ENCODE measurements around the gene CKAP5. TPM values are rescaled to one million over a fixed set of nuclear protein-coding genes. Genes with fewer than 3 reads are reported as not detected.

Gene CKAP5
- polyA plus RNA-seq, 1 of the 3 experiments (the other 2 are of a cell fraction): 51.7 TPM

DNA sequence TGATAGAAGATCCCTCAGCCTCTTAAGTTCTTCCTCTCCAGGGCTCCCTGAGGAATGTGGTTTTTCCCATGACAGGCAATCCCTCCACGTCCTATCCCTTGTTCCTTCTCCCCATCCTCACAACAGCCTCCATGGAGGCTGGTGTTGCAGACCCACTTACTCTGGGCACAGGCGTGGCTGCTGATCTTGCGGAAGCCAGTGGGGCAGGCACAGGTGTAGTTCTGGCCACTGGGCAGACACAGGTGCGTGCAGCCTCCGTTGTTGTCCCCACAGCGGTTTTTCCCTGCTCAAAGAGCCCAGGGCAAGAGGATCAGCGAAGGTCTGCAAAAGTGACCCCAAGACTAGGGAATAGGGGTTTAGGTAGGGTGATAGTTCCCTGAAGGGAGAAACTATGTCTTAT, 43.2 kb upstream of the CKAP5 start:
- Histone ChIP-seq H3K4me1 (ENCODE audit: control insufficient read depth in 1 of 2, insufficient read depth in 2 of 2, low read depth in 1 of 2, low read length in 1 of 2) (no peaks in the 10 kb centered on the region), H3K9ac (no peak overlapping the region), H4K20me1 (ENCODE audit: insufficient read depth) (no peaks in the 10 kb centered on the region), H3K27ac (ENCODE audit: low read depth in 2 of 2, low read length in 1 of 2) (no peak overlapping the region), H3F3A (replicated peaks; ENCODE audit: insufficient read depth) (peaks cover 3% of the 10 kb centered on the region), H3K4me2 (no peak overlapping the region), H3K36me3 (replicated peaks in 1 of 2; ENCODE audit: control insufficient read depth in 1 of 2, insufficient read depth in 2 of 2, low read length in 1 of 2) (no peaks in the 10 kb centered on the region), H2AFZ (ENCODE audit: low read depth) (no peak overlapping the region), H3K9me2 (no peaks in the 10 kb centered on the region), H3K27me3 (ENCODE audit: insufficient read depth) (no peaks in the 10 kb centered on the region), H3K9me3 (no peaks in the 10 kb centered on the region), H3K4me3 (ENCODE audit: low read depth in 2 of 2, low read length in 1 of 2) (no peak overlapping the region; a peak in 1 of 4 replicates), H3K79me2 (ENCODE audit: insufficient read depth) (no peaks in the 10 kb centered on the region)
- TF ChIP-seq NFIC (IDR thresholded peaks at IDR 0.05; ENCODE audit: borderline replicate concordance): no peak
- no peak for TF ChIP-seq YY1 (IDR thresholded peaks at IDR 0.05; ENCODE audit: low read depth)
- TF ChIP-seq, protein P1, sequence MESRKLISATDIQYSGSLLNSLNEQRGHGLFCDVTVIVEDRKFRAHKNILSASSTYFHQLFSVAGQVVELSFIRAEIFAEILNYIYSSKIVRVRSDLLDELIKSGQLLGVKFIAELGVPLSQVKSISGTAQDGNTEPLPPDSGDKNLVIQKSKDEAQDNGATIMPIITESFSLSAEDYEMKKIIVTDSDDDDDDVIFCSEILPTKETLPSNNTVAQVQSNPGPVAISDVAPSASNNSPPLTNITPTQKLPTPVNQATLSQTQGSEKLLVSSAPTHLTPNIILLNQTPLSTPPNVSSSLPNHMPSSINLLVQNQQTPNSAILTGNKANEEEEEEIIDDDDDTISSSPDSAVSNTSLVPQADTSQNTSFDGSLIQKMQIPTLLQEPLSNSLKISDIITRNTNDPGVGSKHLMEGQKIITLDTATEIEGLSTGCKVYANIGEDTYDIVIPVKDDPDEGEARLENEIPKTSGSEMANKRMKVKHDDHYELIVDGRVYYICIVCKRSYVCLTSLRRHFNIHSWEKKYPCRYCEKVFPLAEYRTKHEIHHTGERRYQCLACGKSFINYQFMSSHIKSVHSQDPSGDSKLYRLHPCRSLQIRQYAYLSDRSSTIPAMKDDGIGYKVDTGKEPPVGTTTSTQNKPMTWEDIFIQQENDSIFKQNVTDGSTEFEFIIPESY (IDR thresholded peaks at IDR 0.05; ENCODE audit: borderline replicate concordance, low read depth): no peak
- no peak for TF ChIP-seq FOSL2 (IDR thresholded peaks at IDR 0.05; ENCODE audit: borderline replicate concordance, low read depth)
- CTCF ChIA-PET: interaction anchor here (0.6 to 11.6 kb wide), 5 partner anchors 13 to 272 kb away, joined by 3 to 101 read pairs (median 3); no protein-coding TSS in a partner anchor
- no peak for DNase-seq
- POLR2A ChIA-PET: no interaction called here
- WGBS (ENCODE audit: low lambda C conversion rate): 66% methylated on average over 7 of the region's 7 CpGs

DNA sequence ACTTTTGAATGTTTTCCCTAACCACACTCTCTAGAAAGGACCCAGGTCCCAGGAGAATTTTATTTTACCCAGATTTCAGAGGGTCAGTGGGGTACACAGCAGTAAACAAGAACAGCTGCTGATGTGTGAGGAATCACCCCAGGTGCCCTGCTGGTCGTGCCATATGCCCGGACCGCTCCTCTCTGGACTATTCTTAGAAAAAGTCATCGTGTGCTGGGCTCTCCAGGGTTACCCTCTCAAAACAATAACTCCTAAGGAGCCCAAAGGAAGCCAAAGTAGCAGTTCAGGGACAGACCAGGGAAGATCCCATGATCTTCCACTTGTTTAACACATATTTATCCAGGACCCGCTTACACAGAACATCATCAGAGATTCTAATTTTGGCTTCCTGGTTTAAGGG, 42.6 kb upstream of the CKAP5 start:
- Histone ChIP-seq H3K9me2 (no peaks in the 10 kb centered on the region), H3K36me3 (replicated peaks in 1 of 2; ENCODE audit: control insufficient read depth in 1 of 2, insufficient read depth in 2 of 2, low read length in 1 of 2) (peaks cover 0 to 4% of the 10 kb centered on the region in 2 experiments), H4K20me1 (ENCODE audit: insufficient read depth) (no peaks in the 10 kb centered on the region), H3K4me2 (no peak overlapping the region), H3K4me3 (ENCODE audit: low read depth in 2 of 2, low read length in 1 of 2) (no peak overlapping the region), H2AFZ (ENCODE audit: low read depth) (no peak overlapping the region), H3K27ac (ENCODE audit: low read depth in 2 of 2, low read length in 1 of 2) (no peak overlapping the region), H3K27me3 (ENCODE audit: insufficient read depth) (no peaks in the 10 kb centered on the region), H3K79me2 (ENCODE audit: insufficient read depth) (no peaks in the 10 kb centered on the region), H3K9me3 (no peaks in the 10 kb centered on the region), H3F3A (replicated peaks; ENCODE audit: insufficient read depth) (peaks cover 3% of the 10 kb centered on the region), H3K9ac (no peak overlapping the region), H3K4me1 (ENCODE audit: control insufficient read depth in 1 of 2, insufficient read depth in 2 of 2, low read depth in 1 of 2, low read length in 1 of 2) (no peaks in the 10 kb centered on the region)
- WGBS (ENCODE audit: low lambda C conversion rate): 80% methylated on average over 5 of the region's 5 CpGs
- ChIA-PET CTCF (interaction anchor here (0.6 to 11.6 kb wide), 5 partner anchors 14 to 272 kb away, joined by 3 to 101 read pairs (median 3); no protein-coding TSS in a partner anchor), POLR2A (no interaction called here)
- TF ChIP-seq, protein P2, sequence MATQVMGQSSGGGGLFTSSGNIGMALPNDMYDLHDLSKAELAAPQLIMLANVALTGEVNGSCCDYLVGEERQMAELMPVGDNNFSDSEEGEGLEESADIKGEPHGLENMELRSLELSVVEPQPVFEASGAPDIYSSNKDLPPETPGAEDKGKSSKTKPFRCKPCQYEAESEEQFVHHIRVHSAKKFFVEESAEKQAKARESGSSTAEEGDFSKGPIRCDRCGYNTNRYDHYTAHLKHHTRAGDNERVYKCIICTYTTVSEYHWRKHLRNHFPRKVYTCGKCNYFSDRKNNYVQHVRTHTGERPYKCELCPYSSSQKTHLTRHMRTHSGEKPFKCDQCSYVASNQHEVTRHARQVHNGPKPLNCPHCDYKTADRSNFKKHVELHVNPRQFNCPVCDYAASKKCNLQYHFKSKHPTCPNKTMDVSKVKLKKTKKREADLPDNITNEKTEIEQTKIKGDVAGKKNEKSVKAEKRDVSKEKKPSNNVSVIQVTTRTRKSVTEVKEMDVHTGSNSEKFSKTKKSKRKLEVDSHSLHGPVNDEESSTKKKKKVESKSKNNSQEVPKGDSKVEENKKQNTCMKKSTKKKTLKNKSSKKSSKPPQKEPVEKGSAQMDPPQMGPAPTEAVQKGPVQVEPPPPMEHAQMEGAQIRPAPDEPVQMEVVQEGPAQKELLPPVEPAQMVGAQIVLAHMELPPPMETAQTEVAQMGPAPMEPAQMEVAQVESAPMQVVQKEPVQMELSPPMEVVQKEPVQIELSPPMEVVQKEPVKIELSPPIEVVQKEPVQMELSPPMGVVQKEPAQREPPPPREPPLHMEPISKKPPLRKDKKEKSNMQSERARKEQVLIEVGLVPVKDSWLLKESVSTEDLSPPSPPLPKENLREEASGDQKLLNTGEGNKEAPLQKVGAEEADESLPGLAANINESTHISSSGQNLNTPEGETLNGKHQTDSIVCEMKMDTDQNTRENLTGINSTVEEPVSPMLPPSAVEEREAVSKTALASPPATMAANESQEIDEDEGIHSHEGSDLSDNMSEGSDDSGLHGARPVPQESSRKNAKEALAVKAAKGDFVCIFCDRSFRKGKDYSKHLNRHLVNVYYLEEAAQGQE (IDR thresholded peaks at IDR 0.05; ENCODE audit: low read depth, low read length): no peak
- TF ChIP-seq TEAD4 (IDR thresholded peaks at IDR 0.05; ENCODE audit: borderline replicate concordance, insufficient read depth) (no peak), SMC3 (IDR thresholded peaks at IDR 0.05; ENCODE audit: low read depth, low read length) (no peak), EP300 (IDR thresholded peaks at IDR 0.05; ENCODE audit: borderline replicate concordance in 1 of 2, low read depth in 1 of 2, low read length in 1 of 2) (no peak), YY1 (IDR thresholded peaks at IDR 0.05; ENCODE audit: low read depth) (no peak), NRF1 (IDR thresholded peaks at IDR 0.05; ENCODE audit: low read depth, low read length) (no peak), NFIC (IDR thresholded peaks at IDR 0.05; ENCODE audit: borderline replicate concordance) (no peak)
- TF ChIP-seq, protein P3, sequence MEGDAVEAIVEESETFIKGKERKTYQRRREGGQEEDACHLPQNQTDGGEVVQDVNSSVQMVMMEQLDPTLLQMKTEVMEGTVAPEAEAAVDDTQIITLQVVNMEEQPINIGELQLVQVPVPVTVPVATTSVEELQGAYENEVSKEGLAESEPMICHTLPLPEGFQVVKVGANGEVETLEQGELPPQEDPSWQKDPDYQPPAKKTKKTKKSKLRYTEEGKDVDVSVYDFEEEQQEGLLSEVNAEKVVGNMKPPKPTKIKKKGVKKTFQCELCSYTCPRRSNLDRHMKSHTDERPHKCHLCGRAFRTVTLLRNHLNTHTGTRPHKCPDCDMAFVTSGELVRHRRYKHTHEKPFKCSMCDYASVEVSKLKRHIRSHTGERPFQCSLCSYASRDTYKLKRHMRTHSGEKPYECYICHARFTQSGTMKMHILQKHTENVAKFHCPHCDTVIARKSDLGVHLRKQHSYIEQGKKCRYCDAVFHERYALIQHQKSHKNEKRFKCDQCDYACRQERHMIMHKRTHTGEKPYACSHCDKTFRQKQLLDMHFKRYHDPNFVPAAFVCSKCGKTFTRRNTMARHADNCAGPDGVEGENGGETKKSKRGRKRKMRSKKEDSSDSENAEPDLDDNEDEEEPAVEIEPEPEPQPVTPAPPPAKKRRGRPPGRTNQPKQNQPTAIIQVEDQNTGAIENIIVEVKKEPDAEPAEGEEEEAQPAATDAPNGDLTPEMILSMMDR (IDR thresholded peaks at IDR 0.05): no peak
- TF ChIP-seq, protein P4, sequence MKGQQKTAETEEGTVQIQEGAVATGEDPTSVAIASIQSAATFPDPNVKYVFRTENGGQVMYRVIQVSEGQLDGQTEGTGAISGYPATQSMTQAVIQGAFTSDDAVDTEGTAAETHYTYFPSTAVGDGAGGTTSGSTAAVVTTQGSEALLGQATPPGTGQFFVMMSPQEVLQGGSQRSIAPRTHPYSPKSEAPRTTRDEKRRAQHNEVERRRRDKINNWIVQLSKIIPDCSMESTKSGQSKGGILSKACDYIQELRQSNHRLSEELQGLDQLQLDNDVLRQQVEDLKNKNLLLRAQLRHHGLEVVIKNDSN (IDR thresholded peaks at IDR 0.05; ENCODE audit: borderline replicate concordance, low read depth): no peak
- TF ChIP-seq, protein P5, sequence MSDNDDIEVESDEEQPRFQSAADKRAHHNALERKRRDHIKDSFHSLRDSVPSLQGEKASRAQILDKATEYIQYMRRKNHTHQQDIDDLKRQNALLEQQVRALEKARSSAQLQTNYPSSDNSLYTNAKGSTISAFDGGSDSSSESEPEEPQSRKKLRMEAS (IDR thresholded peaks at IDR 0.05; ENCODE audit: low read depth): no peak
- DNase-seq: no peak

All from SK-N-SH (cell line).